ENCODE measurements around the gene RNASE13.

RNASE13 gene

GRCh38 chr14:21078726-21079125, 44.1 kb upstream of the RNASE13 start:
- TF ChIP-seq REST (IDR thresholded peaks at IDR 0.05; ENCODE audit: insufficient read depth in 1 of 2, low read depth in 2 of 2, low read length in 2 of 2) (no peak), POLR2AphosphoS5 (IDR thresholded peaks at IDR 0.05; ENCODE audit: low read depth, low read length) (no peak), FOXP2 (optimal IDR thresholded peaks at IDR 0.05; ENCODE audit: borderline replicate concordance, extremely low read depth, extremely low read length, insufficient read depth) (no peak), SIN3A (IDR thresholded peaks at IDR 0.05; ENCODE audit: borderline replicate concordance, insufficient read depth, low read length) (no peak), TAF1 (IDR thresholded peaks at IDR 0.05; ENCODE audit: borderline replicate concordance, insufficient read depth, low read length) (no peak)

- TF ChIP-seq FOXP2 (optimal IDR thresholded peaks at IDR 0.05; ENCODE audit: borderline replicate concordance, extremely low read depth, extremely low read length, insufficient read depth): no peak
- no peak for TF ChIP-seq SIN3A (IDR thresholded peaks at IDR 0.05; ENCODE audit: borderline replicate concordance, insufficient read depth, low read length)
- no peak for TF ChIP-seq TAF1 (IDR thresholded peaks at IDR 0.05; ENCODE audit: borderline replicate concordance, insufficient read depth, low read length)
- no peak for TF ChIP-seq POLR2AphosphoS5 (IDR thresholded peaks at IDR 0.05; ENCODE audit: low read depth, low read length)
- TF ChIP-seq REST (IDR thresholded peaks at IDR 0.05; ENCODE audit: insufficient read depth in 1 of 2, low read depth in 2 of 2, low read length in 2 of 2): no peak
Observed at GRCh38 chr14:21078287-21078686, 43.7 kb upstream of the RNASE13 start.

GRCh38 chr14:21077672-21078071, 43.1 kb upstream of the RNASE13 start:
- TF ChIP-seq SIN3A (IDR thresholded peaks at IDR 0.05; ENCODE audit: borderline replicate concordance, insufficient read depth, low read length) (no peak), REST (IDR thresholded peaks at IDR 0.05; ENCODE audit: insufficient read depth in 1 of 2, low read depth in 2 of 2, low read length in 2 of 2) (no peak), POLR2AphosphoS5 (IDR thresholded peaks at IDR 0.05; ENCODE audit: low read depth, low read length) (no peak), TAF1 (IDR thresholded peaks at IDR 0.05; ENCODE audit: borderline replicate concordance, insufficient read depth, low read length) (no peak)

GRCh38 chr14:21075719-21076437, 41.3 kb upstream of the RNASE13 start:
- TF ChIP-seq TAF1 (IDR thresholded peaks at IDR 0.05; ENCODE audit: borderline replicate concordance, insufficient read depth, low read length): no peak
- no peak for TF ChIP-seq SIN3A (IDR thresholded peaks at IDR 0.05; ENCODE audit: borderline replicate concordance, insufficient read depth, low read length)
- TF ChIP-seq POLR2AphosphoS5 (IDR thresholded peaks at IDR 0.05; ENCODE audit: low read depth, low read length): no peak
- TF ChIP-seq REST (IDR thresholded peaks at IDR 0.05; ENCODE audit: insufficient read depth in 1 of 2, low read depth in 2 of 2, low read length in 2 of 2): no peak
- no peak for TF ChIP-seq FOXP2 (optimal IDR thresholded peaks at IDR 0.05; ENCODE audit: borderline replicate concordance, extremely low read depth, extremely low read length, insufficient read depth)

Data from PFSK-1 (cell line).